ENCODE data around the gene OGFR.

DNA sequence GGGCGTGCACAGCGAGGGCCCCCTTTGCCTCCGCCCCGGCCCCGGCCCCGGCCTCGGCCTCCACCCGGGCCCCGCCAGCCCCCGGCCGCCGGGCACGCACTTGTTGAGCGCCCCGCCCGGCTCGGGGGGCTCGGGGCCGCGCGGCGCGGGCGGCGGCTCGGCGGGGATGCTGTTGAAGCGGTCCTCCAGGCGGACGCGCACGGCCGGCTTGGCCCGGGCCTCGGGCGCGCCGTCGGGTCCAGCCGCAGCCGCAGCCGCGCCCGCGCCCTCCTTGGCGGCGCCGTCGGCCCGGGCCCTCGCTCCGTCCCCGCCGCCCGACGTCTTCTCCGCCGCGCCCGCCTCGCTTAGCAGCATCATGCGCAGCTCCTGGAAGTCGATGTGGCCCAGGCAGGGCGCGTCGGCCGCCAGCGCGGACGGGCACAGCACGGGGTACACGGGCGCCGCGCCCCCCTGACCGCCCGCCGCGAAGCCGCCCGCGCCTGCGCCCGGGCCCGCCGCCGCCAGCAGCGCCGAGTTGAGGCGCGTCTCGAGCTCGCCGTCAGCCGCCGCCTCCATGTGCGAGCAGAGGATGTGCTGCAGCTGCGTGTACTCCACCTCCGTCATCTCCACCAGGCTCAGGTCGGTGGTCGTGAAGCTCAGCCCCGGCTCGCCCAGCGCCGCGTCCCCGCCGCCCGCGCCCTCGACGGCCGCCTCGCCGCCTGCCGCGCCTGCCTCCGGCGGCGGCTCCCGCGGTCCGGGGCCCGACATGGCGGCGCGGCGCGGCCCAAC lies 56.5 kb downstream of the OGFR start:
- no peak for TF ChIP-seq EZH2 (IDR thresholded peaks at IDR 0.05; ENCODE audit: borderline replicate concordance, low read depth, low read length, poor library complexity, severe bottlenecking)
- TF ChIP-seq CTCF (conservative IDR thresholded peaks at IDR 0.05; ENCODE audit: low read depth, low read length): no peak
